ENCODE measurements around the gene PYROXD2. TPM values are rescaled to one million over a fixed set of nuclear protein-coding genes. Genes with fewer than 3 reads are reported as not detected.

PYROXD2 gene
- total RNA-seq, 2 experiments from 2014 or later: 5.1 to 7.5 TPM

- H3K9me3 Mint-ChIP-seq (ENCODE audit: low read depth): peaks cover 2% of the 10 kb centered on the region
- ATAC-seq (no peak), DNase-seq (peak; percentile 34)
- H3K36me3 Mint-ChIP-seq: peaks cover 42% of the 10 kb centered on the region
- no peak overlapping the region for H3K4me3 Mint-ChIP-seq
- no peaks in the 10 kb centered on the region for H3K27me3 Mint-ChIP-seq
- CTCF ChIA-PET: no interaction called here
- H3K27ac Mint-ChIP-seq: no peak overlapping the region
- no peaks in the 10 kb centered on the region for H3K4me1 Mint-ChIP-seq
Measured at GRCh38 chr10:98429320-98430072, 14.5 kb upstream of the PYROXD2 start.

- Mint-ChIP-seq H3K4me1 (no peaks in the 10 kb centered on the region), H3K27ac (no peak overlapping the region), H3K9me3 (ENCODE audit: low read depth) (no peaks in the 10 kb centered on the region), H3K4me3 (no peak overlapping the region), H3K36me3 (peaks cover 24% of the 10 kb centered on the region), H3K27me3 (no peaks in the 10 kb centered on the region)
- DNase-seq (peak; percentile 37), ATAC-seq (no peak)
- CTCF ChIA-PET: interaction anchor here (4.0 kb wide), 1 partner anchor 40 kb away, joined by 14 read pairs; no protein-coding TSS in a partner anchor
Measured at GRCh38 chr10:98427011-98427515, 12.1 kb upstream of the PYROXD2 start.

DNA sequence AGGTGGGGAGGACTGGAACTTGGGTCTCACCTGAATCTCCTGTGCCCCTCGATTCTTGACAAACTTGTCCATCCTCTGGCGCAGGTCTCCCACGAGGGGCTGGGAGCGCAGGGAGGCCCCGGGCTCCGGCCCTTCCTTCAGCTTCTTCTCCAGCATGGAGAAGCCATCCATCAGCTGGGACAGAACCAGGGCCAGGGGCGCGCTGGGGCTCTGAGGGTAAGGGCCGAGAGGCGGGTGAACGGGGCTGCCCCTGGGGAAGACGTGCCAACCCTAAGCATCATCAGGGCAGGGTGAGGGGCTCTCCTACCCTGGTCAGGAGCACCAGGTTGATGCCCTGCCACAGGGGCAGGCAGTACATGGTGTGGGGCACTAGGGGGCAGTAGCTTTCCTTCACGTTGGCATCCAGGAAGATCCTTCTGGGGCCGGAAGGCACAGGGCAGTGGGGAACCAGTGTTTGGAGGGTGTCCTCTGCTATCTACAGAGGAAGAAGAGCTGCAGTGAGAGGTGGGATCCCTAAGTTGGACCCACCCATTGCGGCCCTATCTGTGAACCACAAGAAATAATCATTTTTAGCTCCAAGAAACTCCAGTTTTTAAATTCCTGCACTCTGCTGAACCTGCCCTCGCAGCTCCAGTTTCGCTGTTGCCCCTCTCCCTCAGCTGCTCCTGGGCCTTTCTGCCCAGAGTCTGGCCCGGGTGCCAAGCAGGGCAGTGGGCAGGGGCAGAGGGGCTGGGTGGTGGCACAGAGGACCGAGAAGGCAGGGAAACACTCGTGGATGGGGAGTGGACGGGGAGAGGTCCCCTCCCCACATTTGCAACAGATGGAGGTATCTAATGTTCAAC, 10.8 kb upstream of the PYROXD2 start:
- H3K27ac Mint-ChIP-seq: no peak overlapping the region
- no peaks in the 10 kb centered on the region for H3K27me3 Mint-ChIP-seq
- CTCF ChIA-PET: interaction anchor here (0.6 to 4.0 kb wide), 10 partner anchors 9 to 50 kb away, joined by 3 to 14 read pairs (median 4); partner anchors contain the start of gene PYROXD2
- ATAC-seq (peak; percentile 71), DNase-seq (peak; percentile 61)
- H3K9me3 Mint-ChIP-seq (ENCODE audit: low read depth): no peaks in the 10 kb centered on the region
- H3K4me3 Mint-ChIP-seq: no peak overlapping the region
- H3K4me1 Mint-ChIP-seq: no peaks in the 10 kb centered on the region
- H3K36me3 Mint-ChIP-seq: peaks cover 15% of the 10 kb centered on the region

DNA sequence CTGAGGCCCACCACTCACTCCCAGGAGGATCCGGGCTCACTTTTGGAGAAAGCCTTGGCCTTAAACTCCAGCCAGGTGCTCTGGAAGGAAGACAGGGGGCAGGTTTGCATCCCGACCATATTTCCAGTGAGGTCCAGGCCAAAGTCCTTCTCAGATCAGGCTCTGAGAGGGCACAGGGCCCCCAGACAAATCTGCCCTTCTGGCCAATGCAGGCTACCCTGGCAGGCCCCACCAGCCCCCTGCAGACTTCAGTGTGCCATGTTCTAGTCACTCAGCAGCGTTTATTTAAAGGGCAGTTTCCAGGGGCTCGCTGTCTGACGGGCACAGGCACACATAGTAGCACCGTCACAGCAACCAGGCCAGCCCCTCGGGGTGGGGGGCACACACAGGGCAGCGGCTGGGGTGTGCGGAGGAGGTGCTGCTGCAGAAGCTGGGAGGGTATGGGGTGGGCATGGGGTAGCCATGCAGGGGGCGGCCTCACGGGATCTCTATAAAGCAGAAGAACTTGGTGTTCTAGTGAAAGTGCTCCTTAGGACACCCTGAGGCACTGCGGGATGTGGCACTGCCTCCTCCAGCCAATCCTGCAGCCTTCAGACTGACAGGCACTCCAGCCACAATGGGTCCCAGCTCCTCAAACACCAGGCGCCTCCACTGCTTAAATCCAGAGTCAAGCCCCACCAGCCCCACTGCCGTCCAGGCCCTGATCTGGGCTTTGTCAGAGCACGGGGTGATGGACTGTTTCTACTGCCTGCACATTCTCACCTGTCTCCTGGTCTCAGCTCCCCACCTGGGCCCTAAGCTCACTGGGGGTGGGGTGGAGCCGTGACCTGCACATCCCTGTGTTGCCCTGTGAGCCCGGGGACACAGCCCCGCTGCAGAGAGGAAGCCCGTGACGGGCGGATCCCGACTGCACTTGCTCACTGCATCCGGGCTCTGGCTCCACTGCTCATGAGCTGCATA, 9.6 kb upstream of the PYROXD2 start:
- CTCF ChIA-PET: interaction anchor here (1.0 to 4.0 kb wide), 7 partner anchors 9 to 49 kb away, joined by 3 to 14 read pairs (median 8); partner anchors contain the start of gene PYROXD2
- no peaks in the 10 kb centered on the region for H3K9me3 Mint-ChIP-seq (ENCODE audit: low read depth)

DNA sequence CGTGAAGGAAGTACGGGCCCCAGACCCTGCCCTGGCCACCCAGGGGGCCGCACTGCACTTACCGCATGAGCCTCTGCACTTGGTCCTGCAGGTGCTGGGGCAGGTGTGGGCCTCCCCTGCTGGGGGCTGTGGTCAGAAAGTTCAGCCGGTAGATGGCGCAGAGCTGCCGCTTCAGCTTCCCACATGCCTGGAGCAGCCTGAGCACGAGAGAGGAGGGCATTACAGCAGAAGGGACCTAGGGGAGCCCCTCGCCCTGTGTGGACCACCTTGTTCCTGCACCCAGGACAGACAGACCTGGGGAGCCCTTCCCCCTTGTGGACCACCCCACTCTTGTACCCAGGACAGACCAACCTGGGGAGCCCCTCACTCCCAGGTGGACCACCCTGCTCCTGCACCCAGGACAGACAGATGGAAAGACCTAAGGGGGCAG, 8.7 kb upstream of the PYROXD2 start:
- DNase-seq (peak; percentile 40), ATAC-seq (no peak)
- Mint-ChIP-seq H3K4me3 (no peak overlapping the region), H3K36me3 (peaks cover 13% of the 10 kb centered on the region), H3K9me3 (ENCODE audit: low read depth) (no peaks in the 10 kb centered on the region), H3K27ac (no peak overlapping the region), H3K4me1 (no peaks in the 10 kb centered on the region), H3K27me3 (no peaks in the 10 kb centered on the region)
- CTCF ChIA-PET: interaction anchor here (2.4 kb wide), 1 partner anchor 9 kb away, joined by 8 read pairs; the partner anchor contains the start of gene PYROXD2

More for the DNA sequence above, 9.6 kb upstream of the PYROXD2 start:
- no peak overlapping the region for H3K27ac Mint-ChIP-seq
- H3K4me3 Mint-ChIP-seq: no peak overlapping the region
- no peak for ATAC-seq
- no peaks in the 10 kb centered on the region for H3K4me1 Mint-ChIP-seq
- peaks cover 10% of the 10 kb centered on the region for H3K36me3 Mint-ChIP-seq
- H3K27me3 Mint-ChIP-seq: no peaks in the 10 kb centered on the region
- peak; percentile 34 for DNase-seq

DNA sequence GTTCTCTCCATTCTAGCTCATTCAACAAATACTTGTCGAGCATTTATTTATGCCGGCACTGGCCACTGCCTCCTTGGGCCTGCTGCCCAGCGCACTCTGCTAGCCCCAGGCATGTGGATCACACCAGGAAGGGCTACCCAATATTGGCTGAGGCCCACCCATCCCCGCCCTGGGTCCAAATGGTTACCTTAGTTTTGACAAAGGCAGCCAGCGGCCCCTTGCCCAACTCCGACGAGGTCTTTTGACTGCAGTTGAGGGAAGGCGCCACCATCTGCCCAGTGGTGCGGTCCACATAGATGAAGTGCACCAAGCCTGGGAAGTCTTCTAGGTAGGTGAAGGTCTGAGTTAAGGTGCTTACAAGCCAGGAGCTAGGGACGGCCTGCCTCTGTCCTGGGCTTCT, 7.2 kb upstream of the PYROXD2 start:
- peaks cover 9% of the 10 kb centered on the region for H3K36me3 Mint-ChIP-seq
- no peak for ATAC-seq
- no peaks in the 10 kb centered on the region for H3K4me1 Mint-ChIP-seq
- CTCF ChIA-PET: no interaction called here
- no peaks in the 10 kb centered on the region for H3K27me3 Mint-ChIP-seq
- no peak for DNase-seq
- no peak overlapping the region for H3K4me3 Mint-ChIP-seq
- H3K9me3 Mint-ChIP-seq (ENCODE audit: low read depth): no peaks in the 10 kb centered on the region
- no peak overlapping the region for H3K27ac Mint-ChIP-seq

- H3K27ac Mint-ChIP-seq: no peak overlapping the region
- CTCF ChIA-PET: no interaction called here
Measured at GRCh38 chr10:98420786-98421185, 5.8 kb upstream of the PYROXD2 start.

GRCh38 chr10:98419469-98420261, 4.7 kb upstream of the PYROXD2 start:
- Mint-ChIP-seq H3K27ac (no peak overlapping the region), H3K4me1 (peaks cover 8% of the 10 kb centered on the region), H3K36me3 (peaks cover 11% of the 10 kb centered on the region), H3K4me3 (no peak overlapping the region), H3K27me3 (no peaks in the 10 kb centered on the region), H3K9me3 (ENCODE audit: low read depth) (no peaks in the 10 kb centered on the region)
- CTCF ChIA-PET: no interaction called here
- ATAC-seq (no peak), DNase-seq (no peak)

More at GRCh38 chr10:98420786-98421185, 5.8 kb upstream of the PYROXD2 start:
- H3K27me3 Mint-ChIP-seq: no peaks in the 10 kb centered on the region
- H3K36me3 Mint-ChIP-seq: peaks cover 11% of the 10 kb centered on the region
- no peaks in the 10 kb centered on the region for H3K4me1 Mint-ChIP-seq
- DNase-seq: no peak
- no peak for ATAC-seq
- no peaks in the 10 kb centered on the region for H3K9me3 Mint-ChIP-seq (ENCODE audit: low read depth)
- H3K4me3 Mint-ChIP-seq: no peak overlapping the region

DNA sequence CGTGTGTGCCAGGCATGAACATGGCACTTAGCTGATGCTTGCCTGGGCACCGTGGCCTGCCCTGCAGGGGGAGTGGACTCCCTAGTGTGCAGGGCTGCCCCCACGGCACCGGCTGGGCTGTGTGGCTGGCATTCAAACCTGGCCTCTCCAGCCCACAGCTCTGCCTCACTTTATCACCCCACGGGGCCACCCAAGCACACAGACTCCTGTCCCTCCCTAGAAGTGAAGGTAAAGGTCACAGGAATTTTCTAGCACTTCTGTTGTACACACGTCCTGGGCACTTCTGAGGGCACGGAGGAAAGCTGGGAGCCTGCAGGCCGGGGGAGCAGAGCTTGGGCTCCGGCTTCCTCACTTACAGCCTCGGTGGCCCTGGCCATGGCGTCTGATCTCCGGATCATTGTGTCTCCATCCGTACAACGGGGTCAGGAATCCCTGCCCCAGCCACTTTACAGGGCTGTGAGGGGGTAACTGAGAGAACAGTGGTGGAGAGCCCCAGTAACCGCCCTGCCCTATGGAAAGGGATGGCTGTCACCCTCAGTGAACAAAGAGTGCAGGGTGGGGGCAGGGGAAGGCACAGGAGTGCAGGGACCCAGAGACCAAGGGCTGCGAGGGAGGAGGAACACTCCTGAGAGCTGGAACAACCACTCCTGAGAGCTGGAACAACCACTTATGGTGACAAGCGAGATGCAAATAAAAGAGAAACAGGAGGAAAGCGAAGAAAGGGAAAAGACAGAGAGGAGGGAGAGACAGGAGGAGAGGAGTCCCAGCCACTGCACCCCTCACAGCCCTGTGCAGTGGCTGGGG, 3.9 kb upstream of the PYROXD2 start:
- DNase-seq (no peak), ATAC-seq (no peak)
- Mint-ChIP-seq H3K4me1 (peaks cover 15% of the 10 kb centered on the region), H3K9me3 (ENCODE audit: low read depth) (no peaks in the 10 kb centered on the region), H3K4me3 (no peak overlapping the region), H3K27ac (no peak overlapping the region), H3K36me3 (peaks cover 11% of the 10 kb centered on the region), H3K27me3 (no peaks in the 10 kb centered on the region)
- CTCF ChIA-PET: no interaction called here

- CTCF ChIA-PET: interaction anchor here (1.0 kb wide), 1 partner anchor 94 kb away, joined by 3 read pairs; no protein-coding TSS in a partner anchor
- ATAC-seq (no peak), DNase-seq (no peak)
- peaks cover 9% of the 10 kb centered on the region for H3K36me3 Mint-ChIP-seq
- H3K27ac Mint-ChIP-seq: no peak overlapping the region
- no peak overlapping the region for H3K4me3 Mint-ChIP-seq
- no peaks in the 10 kb centered on the region for H3K27me3 Mint-ChIP-seq
- H3K4me1 Mint-ChIP-seq: peaks cover 15% of the 10 kb centered on the region
- H3K9me3 Mint-ChIP-seq (ENCODE audit: low read depth): no peaks in the 10 kb centered on the region
Measured at GRCh38 chr10:98417973-98418664, 3.1 kb upstream of the PYROXD2 start.

DNA sequence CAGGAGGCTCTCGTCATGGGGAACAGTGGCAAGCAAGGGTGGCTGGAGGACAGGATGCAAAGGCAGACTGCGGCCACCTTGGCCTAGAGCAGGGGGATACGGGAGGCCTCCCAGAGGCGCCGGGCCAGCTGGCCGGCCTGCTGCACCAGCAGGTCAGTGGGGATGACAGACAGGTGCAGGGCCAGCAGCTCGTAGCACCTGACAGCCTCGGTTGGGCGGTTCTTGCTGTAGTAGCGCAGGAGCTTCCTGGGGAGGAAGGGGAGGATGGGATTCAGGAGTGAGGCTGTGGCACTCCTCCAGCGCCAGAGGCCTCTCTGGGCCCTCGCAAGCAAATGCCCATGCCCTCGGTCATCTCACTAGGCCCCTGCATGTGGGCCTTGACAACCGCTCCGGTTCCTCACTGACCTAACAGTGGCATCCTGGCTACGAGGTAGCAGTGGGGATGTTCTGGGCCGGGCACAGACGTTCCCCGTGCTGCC, 2.5 kb upstream of the PYROXD2 start:
- Mint-ChIP-seq H3K27ac (no peak overlapping the region), H3K9me3 (ENCODE audit: low read depth) (no peaks in the 10 kb centered on the region), H3K4me3 (no peak overlapping the region), H3K27me3 (no peaks in the 10 kb centered on the region), H3K4me1 (peaks cover 15% of the 10 kb centered on the region), H3K36me3 (peaks cover 9% of the 10 kb centered on the region)
- CTCF ChIA-PET: interaction anchor here (1.0 kb wide), 1 partner anchor 95 kb away, joined by 3 read pairs; no protein-coding TSS in a partner anchor
- DNase-seq (no peak), ATAC-seq (no peak)
